DMS53 treated with DMSO at 0.1 percent for 48 hours (cell line): Measurements from ENCODE around the gene NPAS3.

Experiments
- DNase-seq: peaks from one replicate; lab custom pipeline; 2025; ENCODE audit not compliant: unreplicated experiment; lab: John Stamatoyannopoulos, UW

NPAS3 gene

GRCh38 chr14:33799705-33800570 is 861.3 kb downstream of the NPAS3 start:
- no peak for DNase-seq

- DNase-seq: no peak
These were observed 862.1 kb downstream of the NPAS3 start for GRCh38 chr14:33800735-33801163.

- no peak for DNase-seq
These were observed 864.1 kb downstream of the NPAS3 start for GRCh38 chr14:33802737-33803136.

- DNase-seq: no peak
These were observed 866.9 kb downstream of the NPAS3 start for GRCh38 chr14:33805593-33805992.

- DNase-seq: no peak
These were observed 868.2 kb downstream of the NPAS3 start for GRCh38 chr14:33806905-33807304.

GRCh38 chr14:33808187-33808586 is 869.5 kb downstream of the NPAS3 start:
- DNase-seq: no peak

GRCh38 chr14:33809396-33809981 is 870.8 kb downstream of the NPAS3 start:
- DNase-seq: no peak

- no peak for DNase-seq
These were observed 871.6 kb downstream of the NPAS3 start for GRCh38 chr14:33810308-33810707.

GRCh38 chr14:33811721-33812120 is 873.0 kb downstream of the NPAS3 start:
- no peak for DNase-seq

GRCh38 chr14:33812181-33812580 is 873.5 kb downstream of the NPAS3 start:
- no peak for DNase-seq

GRCh38 chr14:33812601-33813000 is 873.9 kb downstream of the NPAS3 start:
- DNase-seq: no peak

GRCh38 chr14:33814010-33814409 is 875.3 kb downstream of the NPAS3 start:
- no peak for DNase-seq

GRCh38 chr14:33833706-33834465 is 895.2 kb downstream of the NPAS3 start:
- no peak for DNase-seq

GRCh38 chr14:33834466-33835260 is 896.0 kb downstream of the NPAS3 start:
- DNase-seq: no peak

- DNase-seq: no peak
These were observed 896.6 kb downstream of the NPAS3 start for GRCh38 chr14:33835261-33835655.

- DNase-seq: no peak
These were observed 897.0 kb downstream of the NPAS3 start for GRCh38 chr14:33835677-33836076.

- no peak for DNase-seq
These were observed 897.7 kb downstream of the NPAS3 start for GRCh38 chr14:33836203-33836899.

- DNase-seq: no peak
These were observed 898.4 kb downstream of the NPAS3 start for GRCh38 chr14:33836900-33837577.

- DNase-seq: no peak
These were observed 899.4 kb downstream of the NPAS3 start for GRCh38 chr14:33837943-33838683.
